HCT116 (cell line): Measurements from ENCODE around the gene IGSF21. TPM values are rescaled to one million over a fixed set of nuclear protein-coding genes. Genes with fewer than 3 reads are reported as not detected.

Source experiments
- ATAC-seq: fragments of 200-7000 bp; cut with Tn5 transposase; 2 replicates; pipeline ENCODE4 v1.9.1; 2020; ENCODE audit warnings: mild to moderate bottlenecking, moderate library complexity
- BruUV-seq: library from RNA; stranded (reverse); fragments of 400-500 nt; replicated peaks from 2 replicates; lab custom pipeline; 2021; lab: Mats Ljungman, UMichigan
- CTCF ChIA-PET: fragments of 300-600 bp; sonication (Branson Sonifier 250); formaldehyde crosslinking; loops from one replicate; lab custom pipeline; 2021; ENCODE audit warnings: antibody characterized with exemption; lab: Charles Lee
- POLR2A ChIA-PET: fragments of 300-600, 350-600 bp; sonication (Branson Sonifier 250); formaldehyde crosslinking; loops from one replicate; lab custom pipeline; 2021; ENCODE audit warnings: antibody characterized with exemption; lab: Charles Lee
- RAD21 ChIA-PET, 2 experiments: fragments of 300-600 bp; sonication (Branson Sonifier 250); formaldehyde crosslinking; loops; one replicate each; lab custom pipeline; 2023; ENCODE audit warnings: low total read pairs in 2 of 2; ENCODE audit not compliant: uncharacterized antibody in 2 of 2, unreplicated experiment in 2 of 2, low non-redundant PET in 1 of 2; lab: Charles Lee
- DNase-seq: peaks from one replicate; pipeline ENCODE4 v3.0.0-alpha.2; 2010; ENCODE audit warnings: low read depth, low spot score
- H2AFZ ChIP-seq: fragments of 200-600 bp; shearing (Covaris generic), sonication (generic); 2 replicates; pipeline ENCODE4 v1.6.1; 2017; ENCODE audit warnings: low read depth, mixed run types, mixed read lengths, antibody characterized with exemption, low read length; ENCODE audit not compliant: poor library complexity, severe bottlenecking
- H3K27ac ChIP-seq: 2 replicates; pipeline ENCODE4 v1.5.1; 2012; ENCODE audit warnings: low read depth, low read length
- H3K27me3 ChIP-seq: fragments of 200-600 bp; sonication (generic); 2 replicates; pipeline ENCODE4 v1.6.1; 2016; ENCODE audit warnings: mixed run types, low read length, mixed read lengths; ENCODE audit not compliant: insufficient read depth
- H3K36me3 ChIP-seq, 2 experiments: fragments of 200-500 bp in 1 of 2; fragments of 200-600 bp in 1 of 2; sonication (Bioruptor generic) in 1 of 2; sonication (generic) in 1 of 2; 2 replicates each; pipeline versions ENCODE4 v1.5.1 to v1.6.1; 2014 to 2016; ENCODE audit warnings: low read length in 2 of 2, inconsistent platforms in 1 of 2, mixed read lengths in 1 of 2, mixed run types in 1 of 2; ENCODE audit not compliant: insufficient read depth in 2 of 2, control insufficient read depth in 1 of 2
- H3K4me1 ChIP-seq, 2 experiments: fragments of 200-600 bp in 1 of 2; sonication (generic) in 1 of 2; 2 replicates each; pipeline versions ENCODE4 v1.5.1 to v1.6.1; 2012 to 2017; ENCODE audit warnings: low read length in 2 of 2, inconsistent platforms in 1 of 2, mild to moderate bottlenecking in 1 of 2, mixed read lengths in 1 of 2, mixed run types in 1 of 2, moderate library complexity in 1 of 2; ENCODE audit not compliant: insufficient read depth in 2 of 2, control insufficient read depth in 1 of 2
- H3K4me2 ChIP-seq: fragments of 200-600 bp; sonication (generic); 2 replicates; pipeline ENCODE4 v1.6.1; 2017; ENCODE audit warnings: mixed run types, low read length, mixed read lengths
- H3K4me3 ChIP-seq, 2 experiments: fragments of 200-600 bp in 1 of 2; sonication (generic) in 1 of 2; replicated peaks in 1 of 2; 2 replicates each; pipeline ENCODE4 v1.5.1; 2011 to 2016; ENCODE audit warnings: low read length in 2 of 2, control low read depth in 1 of 2, low read depth in 1 of 2, mild to moderate bottlenecking in 1 of 2, mixed read lengths in 1 of 2, mixed run types in 1 of 2
- H3K79me2 ChIP-seq: fragments of 200-600 bp; sonication (generic); 2 replicates; pipeline ENCODE4 v1.6.1; 2017; ENCODE audit warnings: mild to moderate bottlenecking, mixed run types, low read length, moderate library complexity, mixed read lengths; ENCODE audit not compliant: insufficient read depth
- H3K9ac ChIP-seq: fragments of 200-600 bp; sonication (generic); 2 replicates; pipeline ENCODE4 v1.6.1; 2016; ENCODE audit warnings: low read length, mixed read lengths
- H3K9me2 ChIP-seq: fragments of 200-600 bp; sonication (generic), shearing (Covaris generic); 2 replicates; pipeline ENCODE4 v1.6.1; 2017; ENCODE audit warnings: mixed run types, mild to moderate bottlenecking, moderate library complexity; ENCODE audit not compliant: insufficient read depth
- H3K9me3 ChIP-seq, 2 experiments: fragments of 200-500 bp in 1 of 2; fragments of 200-600 bp in 1 of 2; sonication (Bioruptor generic) in 1 of 2; sonication (generic) in 1 of 2; 2 replicates each; pipeline ENCODE4 v1.6.1; 2014 to 2017; ENCODE audit warnings: low read length in 2 of 2, mixed read lengths in 2 of 2, inconsistent platforms in 1 of 2, low read depth in 1 of 2, mild to moderate bottlenecking in 1 of 2, mixed run types in 1 of 2, moderate library complexity in 1 of 2; ENCODE audit not compliant: control insufficient read depth in 1 of 2, insufficient read depth in 1 of 2
- H4K20me1 ChIP-seq: fragments of 200-600 bp; sonication (generic), shearing (Covaris generic); 2 replicates; pipeline ENCODE4 v1.6.1; 2017; ENCODE audit warnings: mixed run types, mild to moderate bottlenecking, moderate library complexity; ENCODE audit not compliant: insufficient read depth
- ATF3 ChIP-seq: IDR thresholded peaks from 2 replicates; pipeline ENCODE4 v1.6.1; 2012
- CEBPB ChIP-seq: IDR thresholded peaks from 2 replicates; pipeline ENCODE4 v1.6.1; 2012; ENCODE audit warnings: low read depth
- CTCF ChIP-seq, 3 experiments: fragments of 200-600 bp in 1 of 3; sonication (generic) in 1 of 3; IDR thresholded peaks in 2 of 3; conservative IDR thresholded peaks in 1 of 3; 2 replicates each; pipeline ENCODE4 v1.5.1; 2012 to 2017; ENCODE audit warnings: low read depth in 2 of 3, low read length in 2 of 3, antibody characterized with exemption in 1 of 3, borderline replicate concordance in 1 of 3, control low read depth in 1 of 3, mild to moderate bottlenecking in 1 of 3, mixed read lengths in 1 of 3, mixed run types in 1 of 3, moderate library complexity in 1 of 3; ENCODE audit not compliant: insufficient read depth in 1 of 3
- ELF1 ChIP-seq: IDR thresholded peaks from 2 replicates; pipeline ENCODE4 v1.6.1; 2012; ENCODE audit warnings: low read depth, borderline replicate concordance
- FOSL1 ChIP-seq: IDR thresholded peaks from 2 replicates; pipeline ENCODE4 v1.6.1; 2012; ENCODE audit warnings: low read depth
- JUND ChIP-seq: IDR thresholded peaks from 2 replicates; pipeline ENCODE4 v1.6.1; 2012
- POLR2A ChIP-seq: IDR thresholded peaks from 2 replicates; pipeline ENCODE4 v1.7.0; 2011; ENCODE audit warnings: borderline replicate concordance; ENCODE audit not compliant: insufficient read depth, insufficient read length; ENCODE audit errors: extremely low read depth
- RAD21 ChIP-seq: IDR thresholded peaks from 2 replicates; pipeline ENCODE4 v1.6.1; 2012; ENCODE audit warnings: low read depth, mild to moderate bottlenecking
- REST ChIP-seq: IDR thresholded peaks from 2 replicates; pipeline ENCODE4 v1.6.1; 2012; ENCODE audit warnings: low read depth
- SP1 ChIP-seq: IDR thresholded peaks from 2 replicates; pipeline ENCODE4 v1.6.1; 2012; ENCODE audit warnings: low read depth
- SRF ChIP-seq: IDR thresholded peaks from 2 replicates; pipeline ENCODE4 v1.6.1; 2012; ENCODE audit warnings: low read depth
- YY1 ChIP-seq: IDR thresholded peaks from 2 replicates; pipeline ENCODE4 v1.6.1; 2011; ENCODE audit warnings: low read length, low read depth, moderate library complexity, mild to moderate bottlenecking; ENCODE audit not compliant: insufficient replicate concordance; ENCODE audit errors: extremely low read depth
- ZFX ChIP-seq: fragments of 450-650 bp; IDR thresholded peaks from 2 replicates; pipeline ENCODE4 v1.6.1; 2017
- intact Hi-C: fragments of 100-400 bp; cut with micrococcal nuclease; formaldehyde crosslinking; loops from 2 replicates; pipeline ENCODE4 v1.10.0; 2022
- total RNA-seq: library from RNA; stranded (reverse); gene quantifications from one replicate; pipeline ENCODE4 v1.2.1, GENCODE V29; 2021; ENCODE audit not compliant: unreplicated experiment

IGSF21 gene
- total RNA-seq, 1 experiment from 2014 or later = not detected

GRCh38 chr1:18176619-18177018 is 69.0 kb downstream of the IGSF21 start:
- Histone ChIP-seq H3K9me2 (no peaks in the 10 kb centered on the region), H2AFZ (no peak overlapping the region), H3K4me1 (no peaks in the 10 kb centered on the region), H3K36me3 (no peaks in the 10 kb centered on the region), H3K9ac (no peak overlapping the region), H3K27ac (no peak overlapping the region), H3K4me3 (no peak overlapping the region), H3K9me3 (no peaks in the 10 kb centered on the region), H3K4me2 (no peak overlapping the region), H3K79me2 (no peaks in the 10 kb centered on the region), H3K27me3 (peaks cover 39% of the 10 kb centered on the region), H4K20me1 (no peaks in the 10 kb centered on the region)
- BruUV-seq = no TSS peak
- ChIA-PET CTCF (no interaction called here), POLR2A (interaction anchor here (0.6 kb wide), 1 partner anchor 43 kb away, joined by 3 read pairs; no protein-coding TSS in a partner anchor), RAD21 (no interaction called here)
- no peak for TF ChIP-seq SP1
- no peak for TF ChIP-seq CEBPB
- no peak for TF ChIP-seq ZFX
- TF ChIP-seq SRF = no peak
- no peak for TF ChIP-seq CTCF (IDR thresholded peaks at IDR 0.05 in 2 of 3, conservative IDR thresholded peaks at IDR 0.05 in 1 of 3; ENCODE audit: borderline replicate concordance in 1 of 3, insufficient read depth in 1 of 3, low read depth in 2 of 3, low read length in 2 of 3)
- no peak for TF ChIP-seq FOSL1
- no peak for TF ChIP-seq REST
- TF ChIP-seq RAD21 = no peak
- no peak for TF ChIP-seq YY1
- TF ChIP-seq ATF3 = no peak
- TF ChIP-seq JUND = no peak
- TF ChIP-seq ELF1 = no peak
- TF ChIP-seq POLR2A = no peak
- ATAC-seq = no peak
- intact Hi-C loops = no loop called here
- no peak for DNase-seq
